Fibroblast of lung (primary cell): ENCODE data around the gene KCNMA1. TPM values are rescaled to one million over a fixed set of nuclear protein-coding genes. Genes with fewer than 3 reads are reported as not detected.

Source experiments
- DNase-seq, 2 donors: peaks; one replicate each; pipeline versions ENCODE4 v3.0.0 to v3.0.0-alpha.2; 2010; ENCODE audit warnings: low read depth in 2 of 2
- H2AFZ ChIP-seq: 2 replicates; pipeline ENCODE4 v1.5.1; 2012; ENCODE audit warnings: low read length, control low read depth, inconsistent platforms
- H3K27ac ChIP-seq: 2 replicates; pipeline ENCODE4 v1.5.1; 2011; ENCODE audit warnings: low read length, control low read depth; ENCODE audit not compliant: insufficient read depth
- H3K27me3 ChIP-seq: 2 replicates; pipeline ENCODE4 v1.5.1; 2011; ENCODE audit warnings: mild to moderate bottlenecking, low read length; ENCODE audit not compliant: control insufficient read depth, insufficient read depth
- H3K36me3 ChIP-seq: 2 replicates; pipeline ENCODE4 v1.5.1; 2011; ENCODE audit warnings: low read length; ENCODE audit not compliant: control insufficient read depth, insufficient read depth
- H3K4me1 ChIP-seq: 2 replicates; pipeline ENCODE4 v1.5.1; 2011; ENCODE audit warnings: low read length; ENCODE audit not compliant: control insufficient read depth, insufficient read depth; ENCODE audit errors: extremely low read depth
- H3K4me2 ChIP-seq: 2 replicates; pipeline ENCODE4 v1.5.1; 2011; ENCODE audit warnings: low read length, control low read depth; ENCODE audit not compliant: insufficient read depth; ENCODE audit errors: extremely low read depth
- H3K4me3 ChIP-seq, 4 experiments: fragments of 200-600 bp in 1 of 4; sonication (generic) in 1 of 4; replicated peaks in 1 of 4; 2 replicates each; pipeline ENCODE4 v1.5.1; 2011 to 2016; ENCODE audit warnings: low read length in 4 of 4, low read depth in 3 of 4, mild to moderate bottlenecking in 3 of 4, control low read depth in 2 of 4, inconsistent platforms in 1 of 4, mixed read lengths in 1 of 4; ENCODE audit not compliant: insufficient read depth in 1 of 4; ENCODE audit errors: control extremely low read depth in 1 of 4
- H3K79me2 ChIP-seq: 2 replicates; pipeline ENCODE4 v1.5.1; 2012; ENCODE audit warnings: mild to moderate bottlenecking, low read length, inconsistent platforms; ENCODE audit not compliant: control insufficient read depth, insufficient read depth
- H3K9ac ChIP-seq: 2 replicates; pipeline ENCODE4 v1.5.1; 2011; ENCODE audit warnings: mild to moderate bottlenecking, low read length, control low read depth; ENCODE audit not compliant: insufficient read depth
- H3K9me3 ChIP-seq: 2 replicates; pipeline ENCODE4 v1.5.1; 2012; ENCODE audit warnings: low read depth, low read length; ENCODE audit not compliant: control insufficient read depth, insufficient read depth
- H4K20me1 ChIP-seq: 2 replicates; pipeline ENCODE4 v1.5.1; 2011; ENCODE audit warnings: low read length; ENCODE audit not compliant: control insufficient read depth, insufficient read depth; ENCODE audit errors: extremely low read depth
- CTCF ChIP-seq, 2 donors: IDR thresholded peaks in 1 of 2; conservative IDR thresholded peaks in 1 of 2; 1 replicate in 1 of 2; 2 replicates in 1 of 2; pipeline ENCODE4 v1.5.1; 2011 to 2012; ENCODE audit warnings: low read length in 2 of 2, control low read depth in 1 of 2, inconsistent platforms in 1 of 2, low read depth in 1 of 2, mild to moderate bottlenecking in 1 of 2
- EZH2 ChIP-seq: IDR thresholded peaks from 2 replicates; pipeline ENCODE4 v1.5.1; 2012; ENCODE audit warnings: low read length, control low read depth, mild to moderate bottlenecking; ENCODE audit errors: missing control alignments
- polyA plus RNA-seq, 2 donors: library from polyadenylated mRNA; depleted of rRNA in 1 of 2; stranded (reverse) in 1 of 2; unstranded in 1 of 2; fragments of >200 nt; gene quantifications; 2 replicates each; pipeline ENCODE4 v1.2.1, GENCODE V29; 2011 to 2012; ENCODE audit warnings: missing spikeins in 1 of 2
- total RNA-seq: library from RNA; depleted of rRNA; stranded (reverse); fragments of >200 nt; gene quantifications from 2 replicates; pipeline ENCODE4 v1.2.1, GENCODE V29; 2014

The KCNMA1 gene
- total and polyA plus RNA-seq, 2 donors (not counting 1 experiment from before 2014, with no cell fraction given): 31.0 to 138 TPM

- no peak overlapping the region for H3K4me3 ChIP-seq
- H3K4me2 ChIP-seq: no peak overlapping the region
- H3K4me1 ChIP-seq: no peaks in the 10 kb centered on the region
- no peak overlapping the region for H3K9ac ChIP-seq
- no peaks in the 10 kb centered on the region for H3K79me2 ChIP-seq
- no peaks in the 10 kb centered on the region for H3K27me3 ChIP-seq
- no peak overlapping the region for H3K27ac ChIP-seq
- no peak overlapping the region for H2AFZ ChIP-seq
- H4K20me1 ChIP-seq: no peaks in the 10 kb centered on the region
- H3K36me3 ChIP-seq: no peaks in the 10 kb centered on the region
- TF ChIP-seq EZH2 (no peak), CTCF (conservative IDR thresholded peaks at IDR 0.05 in 1 of 2, IDR thresholded peaks at IDR 0.05 in 1 of 2; ENCODE audit: low read depth in 1 of 2, low read length in 2 of 2) (no peak)
- DNase-seq: no peak
- H3K9me3 ChIP-seq: no peaks in the 10 kb centered on the region
Measured at GRCh38 chr10:77051837-77052236, 585.8 kb downstream of the KCNMA1 start.

- Histone ChIP-seq H3K27ac (no peak overlapping the region), H3K4me2 (no peak overlapping the region), H3K4me1 (no peaks in the 10 kb centered on the region), H3K9me3 (no peaks in the 10 kb centered on the region), H3K27me3 (no peaks in the 10 kb centered on the region), H3K36me3 (no peaks in the 10 kb centered on the region), H4K20me1 (no peaks in the 10 kb centered on the region), H2AFZ (no peak overlapping the region), H3K79me2 (no peaks in the 10 kb centered on the region), H3K9ac (no peak overlapping the region), H3K4me3 (no peak overlapping the region)
- peak in 1 of 2 donors; percentile 69 for DNase-seq
- TF ChIP-seq EZH2 (no peak), CTCF (conservative IDR thresholded peaks at IDR 0.05 in 1 of 2, IDR thresholded peaks at IDR 0.05 in 1 of 2; ENCODE audit: low read depth in 1 of 2, low read length in 2 of 2) (no peak)
Measured at GRCh38 chr10:77049896-77050295, 587.7 kb downstream of the KCNMA1 start.

GRCh38 chr10:77049146-77049545, 588.5 kb downstream of the KCNMA1 start:
- H3K36me3 ChIP-seq: no peaks in the 10 kb centered on the region
- no peak overlapping the region for H2AFZ ChIP-seq
- no peaks in the 10 kb centered on the region for H3K4me1 ChIP-seq
- no peaks in the 10 kb centered on the region for H4K20me1 ChIP-seq
- H3K27me3 ChIP-seq: no peaks in the 10 kb centered on the region
- H3K27ac ChIP-seq: no peak overlapping the region
- no peak overlapping the region for H3K9ac ChIP-seq
- DNase-seq: no peak
- no peaks in the 10 kb centered on the region for H3K9me3 ChIP-seq
- TF ChIP-seq CTCF (conservative IDR thresholded peaks at IDR 0.05 in 1 of 2, IDR thresholded peaks at IDR 0.05 in 1 of 2; ENCODE audit: low read depth in 1 of 2, low read length in 2 of 2) (no peak), EZH2 (no peak)
- H3K4me2 ChIP-seq: no peak overlapping the region
- no peak overlapping the region for H3K4me3 ChIP-seq
- no peaks in the 10 kb centered on the region for H3K79me2 ChIP-seq
